ENCODE results near the gene PLAAT5. TPM values are rescaled to one million over a fixed set of nuclear protein-coding genes. Genes with fewer than 3 reads are reported as not detected.

PLAAT5 gene
- total RNA-seq, 1 donor from 2014 or later: 0.06 TPM

DNA sequence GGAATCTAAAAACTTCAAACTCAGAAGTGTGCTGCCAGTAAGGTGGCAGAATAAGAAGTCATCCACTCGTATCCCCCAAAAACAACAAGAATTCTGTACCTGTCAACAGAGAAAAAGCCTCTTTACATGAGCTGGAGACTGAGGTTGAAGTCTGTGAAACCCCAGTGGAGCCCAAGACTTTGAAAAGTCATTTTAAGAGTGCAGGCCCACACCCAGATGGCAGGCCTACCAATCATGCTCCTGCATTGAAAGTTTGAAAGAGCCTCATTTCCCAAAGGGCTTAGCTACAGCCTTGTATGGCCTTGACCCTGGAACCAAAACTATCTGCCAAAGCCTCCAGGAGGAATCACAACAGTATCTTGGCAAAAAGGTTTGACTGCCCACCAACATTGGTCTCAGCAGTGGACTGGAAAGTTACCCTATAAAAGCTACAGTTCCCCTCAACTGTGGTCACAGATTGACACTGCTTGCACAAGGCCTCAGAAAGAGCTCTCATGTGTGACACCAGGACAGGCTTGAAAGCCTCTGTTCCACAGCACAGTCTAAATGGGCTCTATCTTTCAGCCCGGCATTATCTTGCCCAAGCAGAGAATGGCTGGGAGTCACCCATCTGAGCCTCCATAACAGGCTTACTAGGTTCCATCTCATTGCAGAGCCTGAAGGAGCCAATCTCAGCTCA, 73.7 kb downstream of the PLAAT5 start:
- TF ChIP-seq, protein P1, sequence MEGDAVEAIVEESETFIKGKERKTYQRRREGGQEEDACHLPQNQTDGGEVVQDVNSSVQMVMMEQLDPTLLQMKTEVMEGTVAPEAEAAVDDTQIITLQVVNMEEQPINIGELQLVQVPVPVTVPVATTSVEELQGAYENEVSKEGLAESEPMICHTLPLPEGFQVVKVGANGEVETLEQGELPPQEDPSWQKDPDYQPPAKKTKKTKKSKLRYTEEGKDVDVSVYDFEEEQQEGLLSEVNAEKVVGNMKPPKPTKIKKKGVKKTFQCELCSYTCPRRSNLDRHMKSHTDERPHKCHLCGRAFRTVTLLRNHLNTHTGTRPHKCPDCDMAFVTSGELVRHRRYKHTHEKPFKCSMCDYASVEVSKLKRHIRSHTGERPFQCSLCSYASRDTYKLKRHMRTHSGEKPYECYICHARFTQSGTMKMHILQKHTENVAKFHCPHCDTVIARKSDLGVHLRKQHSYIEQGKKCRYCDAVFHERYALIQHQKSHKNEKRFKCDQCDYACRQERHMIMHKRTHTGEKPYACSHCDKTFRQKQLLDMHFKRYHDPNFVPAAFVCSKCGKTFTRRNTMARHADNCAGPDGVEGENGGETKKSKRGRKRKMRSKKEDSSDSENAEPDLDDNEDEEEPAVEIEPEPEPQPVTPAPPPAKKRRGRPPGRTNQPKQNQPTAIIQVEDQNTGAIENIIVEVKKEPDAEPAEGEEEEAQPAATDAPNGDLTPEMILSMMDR (conservative IDR thresholded peaks at IDR 0.05; ENCODE audit: low read depth, low read length): no peak
- no peak for DNase-seq (ENCODE audit: low read depth)
- no peak overlapping the region for H3K4me3 ChIP-seq (ENCODE audit: low read depth, low read length)

Other genes starting within 250 kb of the PLAAT5 start
- not detected in 2 replicates for gene SLC22A25, start 247.6 kb downstream of the PLAAT5 start, total RNA-seq
- not detected in 2 replicates for gene SLC22A9, start 121.4 kb downstream of the PLAAT5 start, total RNA-seq
- 0.07 TPM in 1 of 2 replicates, not detected in the other for gene LGALS12, start 14.9 kb upstream of the PLAAT5 start, total RNA-seq
- 31.7 and 32.7 TPM in 2 replicates for gene PLAAT4, start 45.6 kb upstream of the PLAAT5 start, total RNA-seq
- gene PLAAT2, start 72.2 kb upstream of the PLAAT5 start, total RNA-seq: 0.29 TPM in 1 of 2 replicates, not detected in the other
- 68.2 and 95.4 TPM in 2 replicates for gene PLAAT3, start 123.3 kb upstream of the PLAAT5 start, total RNA-seq
- gene ATL3, start 180.2 kb upstream of the PLAAT5 start, total RNA-seq: 32.3 and 44.0 TPM in 2 replicates
- gene RTN3, start 190.3 kb upstream of the PLAAT5 start, total RNA-seq: 125 and 142 TPM in 2 replicates

All from epithelial cell of proximal tubule (primary cell).